ENCODE measurements around the gene ATP2B1. TPM values are rescaled to one million over a fixed set of nuclear protein-coding genes. Genes with fewer than 3 reads are reported as not detected.

The ATP2B1 gene
- polyA plus RNA-seq, 2 donors: 3.3 to 5.3 TPM

DNA sequence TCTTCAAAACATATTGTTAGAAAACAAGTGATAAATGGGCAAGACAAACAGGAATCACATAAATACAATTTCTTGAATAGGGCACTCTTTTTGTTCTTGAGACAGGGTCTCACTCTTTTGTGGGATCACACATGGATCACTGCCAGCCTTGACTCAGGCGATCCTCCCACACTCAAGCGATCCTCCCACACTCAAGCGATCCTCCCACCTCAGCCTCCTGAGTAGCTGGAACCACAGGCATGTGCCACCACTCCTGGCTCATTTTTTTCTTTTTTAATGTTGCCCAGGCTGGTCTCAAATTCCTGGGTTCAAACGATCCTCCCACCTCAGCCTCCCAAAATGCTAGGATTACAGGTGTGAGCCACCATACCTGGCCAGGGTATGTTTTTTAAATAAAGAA, 57.4 kb downstream of the ATP2B1 start:
- Histone ChIP-seq H3K36me3 (ENCODE audit: control insufficient read depth in 2 of 2, insufficient read depth in 2 of 2, low read length in 1 of 2) (no peaks in the 10 kb centered on the region), H3K4me3 (ENCODE audit: low read depth in 1 of 2, low read length in 2 of 2) (no peak overlapping the region), H3K9me3 (ENCODE audit: control insufficient read depth in 2 of 2, insufficient read depth in 1 of 2, low read depth in 1 of 2, low read length in 1 of 2) (no peaks in the 10 kb centered on the region), H3K27ac (ENCODE audit: low read depth in 2 of 2, low read length in 1 of 2) (no peak overlapping the region), H3K4me1 (ENCODE audit: control insufficient read depth in 2 of 2, insufficient read depth in 2 of 2, low read length in 1 of 2) (peaks cover 0 to 4% of the 10 kb centered on the region in 2 donors), H3K27me3 (ENCODE audit: control insufficient read depth in 1 of 2, insufficient read depth in 2 of 2, low read length in 2 of 2) (no peaks in the 10 kb centered on the region)
- WGBS, 2 donors: 96 to 97% methylated on average over 4 of the region's 4 CpGs

DNA sequence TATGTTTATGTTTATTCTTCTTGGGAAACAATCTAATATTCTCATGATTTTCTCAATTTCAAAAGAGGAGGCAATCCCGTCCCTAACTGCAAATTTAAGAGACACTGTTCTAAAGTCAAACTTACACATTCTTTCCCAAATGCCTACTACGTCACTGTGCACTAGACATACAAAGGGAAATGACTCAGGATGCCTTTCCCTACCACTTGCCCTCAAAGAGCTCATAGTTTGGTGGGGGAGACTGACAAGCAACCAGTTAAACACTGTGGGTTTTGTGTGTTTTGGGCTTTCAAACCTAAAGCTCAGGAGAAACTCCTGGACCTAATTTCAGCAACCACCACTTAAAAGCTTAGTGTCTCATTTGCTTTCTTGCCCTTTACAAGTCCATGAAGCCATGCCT, 58.4 kb downstream of the ATP2B1 start:
- H3K9me3 ChIP-seq (ENCODE audit: control insufficient read depth in 2 of 2, insufficient read depth in 1 of 2, low read depth in 1 of 2, low read length in 1 of 2): no peaks in the 10 kb centered on the region
- H3K27ac ChIP-seq (ENCODE audit: low read depth in 2 of 2, low read length in 1 of 2): no peak overlapping the region
- no peak overlapping the region for H3K4me3 ChIP-seq (ENCODE audit: low read depth in 1 of 2, low read length in 2 of 2)
- no peaks in the 10 kb centered on the region for H3K36me3 ChIP-seq (ENCODE audit: control insufficient read depth in 2 of 2, insufficient read depth in 2 of 2, low read length in 1 of 2)
- 97 to 98% methylated on average over 2 of the region's 2 CpGs for WGBS, 2 donors
- peaks cover 0 to 4% of the 10 kb centered on the region in 2 donors for H3K4me1 ChIP-seq (ENCODE audit: control insufficient read depth in 2 of 2, insufficient read depth in 2 of 2, low read length in 1 of 2)
- H3K27me3 ChIP-seq (ENCODE audit: control insufficient read depth in 1 of 2, insufficient read depth in 2 of 2, low read length in 2 of 2): no peaks in the 10 kb centered on the region

DNA sequence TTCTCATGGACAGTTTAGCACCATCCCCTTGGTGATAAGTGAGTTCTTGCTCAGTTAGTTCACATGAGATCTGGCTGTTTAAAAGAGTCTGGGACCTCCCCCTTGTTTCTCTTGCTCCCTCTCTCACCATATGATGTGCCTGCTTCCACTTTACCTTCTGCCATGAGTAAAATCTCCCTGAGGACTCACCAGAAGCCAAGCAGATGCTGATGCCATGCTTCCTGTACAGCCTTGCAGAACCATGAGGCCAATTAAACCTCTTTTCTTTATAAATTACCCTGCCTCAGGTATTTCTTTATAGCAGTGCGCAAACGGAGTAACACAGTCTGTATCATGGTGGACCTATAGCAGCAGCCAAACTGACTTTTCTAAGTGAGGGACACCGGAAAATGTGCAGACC, 58.8 kb downstream of the ATP2B1 start:
- 98 to 99% methylated on average over 3 of the region's 3 CpGs for WGBS, 2 donors
- H3K9me3 ChIP-seq (ENCODE audit: control insufficient read depth in 2 of 2, insufficient read depth in 1 of 2, low read depth in 1 of 2, low read length in 1 of 2): no peaks in the 10 kb centered on the region
- peaks cover 0 to 4% of the 10 kb centered on the region in 2 donors for H3K4me1 ChIP-seq (ENCODE audit: control insufficient read depth in 2 of 2, insufficient read depth in 2 of 2, low read length in 1 of 2)

DNA sequence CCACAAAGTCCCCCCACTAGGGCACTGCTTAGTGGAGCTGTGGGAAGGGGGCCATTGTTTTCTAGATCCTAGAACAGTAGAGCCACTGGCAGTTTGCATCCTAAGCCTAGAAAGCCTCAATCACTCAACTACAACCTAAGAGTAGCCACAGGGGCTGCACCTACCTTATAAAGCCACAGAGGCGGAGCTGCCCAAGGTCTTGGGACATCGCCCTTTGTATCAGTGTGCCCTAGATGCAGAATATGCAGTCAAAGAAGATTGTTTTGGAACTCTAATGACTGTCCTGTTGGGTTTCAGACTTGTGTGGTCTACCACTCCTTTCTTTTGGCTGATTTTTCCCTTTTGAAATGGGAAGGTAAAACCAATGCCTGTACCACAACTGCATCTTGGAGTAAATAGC, 59.5 kb downstream of the ATP2B1 start:
- Histone ChIP-seq H3K27me3 (ENCODE audit: control insufficient read depth in 1 of 2, insufficient read depth in 2 of 2, low read length in 2 of 2) (no peaks in the 10 kb centered on the region), H3K27ac (ENCODE audit: low read depth in 2 of 2, low read length in 1 of 2) (no peak overlapping the region), H3K9me3 (ENCODE audit: control insufficient read depth in 2 of 2, insufficient read depth in 1 of 2, low read depth in 1 of 2, low read length in 1 of 2) (no peaks in the 10 kb centered on the region), H3K4me3 (ENCODE audit: low read depth in 1 of 2, low read length in 2 of 2) (no peak overlapping the region), H3K36me3 (ENCODE audit: control insufficient read depth in 2 of 2, insufficient read depth in 2 of 2, low read length in 1 of 2) (no peaks in the 10 kb centered on the region), H3K4me1 (ENCODE audit: control insufficient read depth in 2 of 2, insufficient read depth in 2 of 2, low read length in 1 of 2) (peaks cover 0 to 4% of the 10 kb centered on the region in 2 donors)
- 94 to 97% methylated on average over 2 of the region's 2 CpGs for WGBS, 2 donors

More for the DNA sequence above, 58.8 kb downstream of the ATP2B1 start:
- no peaks in the 10 kb centered on the region for H3K36me3 ChIP-seq (ENCODE audit: control insufficient read depth in 2 of 2, insufficient read depth in 2 of 2, low read length in 1 of 2)
- H3K27me3 ChIP-seq (ENCODE audit: control insufficient read depth in 1 of 2, insufficient read depth in 2 of 2, low read length in 2 of 2): no peaks in the 10 kb centered on the region
- no peak overlapping the region for H3K4me3 ChIP-seq (ENCODE audit: low read depth in 1 of 2, low read length in 2 of 2)
- no peak overlapping the region for H3K27ac ChIP-seq (ENCODE audit: low read depth in 2 of 2, low read length in 1 of 2)

DNA sequence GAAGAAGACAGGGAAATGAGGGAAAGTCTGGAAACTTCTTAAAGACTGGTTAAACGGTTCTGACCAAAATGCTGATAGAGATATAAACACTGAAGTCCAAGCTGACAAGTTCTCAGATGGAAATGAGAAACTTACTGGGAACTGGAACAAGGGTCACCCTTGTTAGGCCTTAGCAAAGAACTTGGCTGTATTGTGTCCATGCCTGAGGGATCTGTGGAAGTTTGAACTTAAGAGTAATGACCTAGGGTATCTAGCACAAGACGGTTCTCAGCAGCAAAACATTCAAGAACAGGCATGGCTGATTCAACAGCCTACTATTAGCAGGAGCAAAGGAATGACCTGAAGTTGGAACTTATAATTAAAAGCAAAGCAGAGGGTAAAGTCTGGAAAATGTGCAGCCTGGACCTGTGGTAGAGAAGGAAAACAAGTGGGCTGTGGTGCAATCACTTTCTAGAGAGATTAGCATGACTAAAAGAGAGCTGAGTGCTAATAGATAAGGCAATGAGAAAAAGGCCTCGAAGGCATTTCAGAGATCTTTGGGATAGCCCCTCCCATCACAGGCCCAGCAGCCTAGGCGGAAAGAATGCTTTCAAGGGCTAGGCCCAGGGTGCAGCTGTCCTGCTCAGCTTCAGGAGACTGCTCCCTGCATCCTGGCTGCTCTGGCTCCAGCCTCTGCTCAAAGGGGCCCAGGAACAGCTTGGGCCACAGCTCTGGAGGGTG, 60.3 kb downstream of the ATP2B1 start:
- Histone ChIP-seq H3K27ac (ENCODE audit: low read depth in 2 of 2, low read length in 1 of 2) (no peak overlapping the region), H3K4me3 (ENCODE audit: low read depth in 1 of 2, low read length in 2 of 2) (no peak overlapping the region), H3K9me3 (ENCODE audit: control insufficient read depth in 2 of 2, insufficient read depth in 1 of 2, low read depth in 1 of 2, low read length in 1 of 2) (no peaks in the 10 kb centered on the region), H3K27me3 (ENCODE audit: control insufficient read depth in 1 of 2, insufficient read depth in 2 of 2, low read length in 2 of 2) (no peaks in the 10 kb centered on the region), H3K4me1 (ENCODE audit: control insufficient read depth in 2 of 2, insufficient read depth in 2 of 2, low read length in 1 of 2) (peaks cover 0 to 4% of the 10 kb centered on the region in 2 donors), H3K36me3 (ENCODE audit: control insufficient read depth in 2 of 2, insufficient read depth in 2 of 2, low read length in 1 of 2) (no peaks in the 10 kb centered on the region)
- 68 to 72% methylated on average over 4 of the region's 4 CpGs for WGBS, 2 donors

DNA sequence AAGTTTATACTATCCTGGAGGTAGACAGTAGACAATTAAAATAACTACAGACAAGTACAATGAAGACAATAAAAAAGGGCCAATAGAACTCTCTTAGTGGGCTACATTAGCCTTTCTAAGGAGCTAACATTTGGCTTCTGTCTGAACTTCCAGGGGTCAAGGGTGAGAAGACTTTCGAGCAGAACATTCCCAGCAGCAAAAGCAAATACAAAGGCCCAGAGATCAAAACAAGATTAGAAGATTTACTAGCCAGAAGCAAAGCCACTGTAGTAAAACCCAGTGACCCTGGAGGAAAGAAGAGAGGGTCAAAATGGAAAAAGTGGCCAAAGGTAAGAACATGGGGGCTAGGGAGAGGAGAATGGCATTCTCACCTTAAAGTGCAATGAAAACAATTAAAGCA, 63.2 kb downstream of the ATP2B1 start:
- Histone ChIP-seq H3K36me3 (ENCODE audit: control insufficient read depth in 2 of 2, insufficient read depth in 2 of 2, low read length in 1 of 2) (no peaks in the 10 kb centered on the region), H3K4me1 (ENCODE audit: control insufficient read depth in 2 of 2, insufficient read depth in 2 of 2, low read length in 1 of 2) (peaks cover 0 to 4% of the 10 kb centered on the region in 2 donors), H3K4me3 (ENCODE audit: low read depth in 1 of 2, low read length in 2 of 2) (no peak overlapping the region), H3K27me3 (ENCODE audit: control insufficient read depth in 1 of 2, insufficient read depth in 2 of 2, low read length in 2 of 2) (no peaks in the 10 kb centered on the region), H3K9me3 (ENCODE audit: control insufficient read depth in 2 of 2, insufficient read depth in 1 of 2, low read depth in 1 of 2, low read length in 1 of 2) (no peaks in the 10 kb centered on the region), H3K27ac (ENCODE audit: low read depth in 2 of 2, low read length in 1 of 2) (no peak overlapping the region)
- 79 to 81% methylated on average over 1 of the region's 1 CpG for WGBS, 2 donors

DNA sequence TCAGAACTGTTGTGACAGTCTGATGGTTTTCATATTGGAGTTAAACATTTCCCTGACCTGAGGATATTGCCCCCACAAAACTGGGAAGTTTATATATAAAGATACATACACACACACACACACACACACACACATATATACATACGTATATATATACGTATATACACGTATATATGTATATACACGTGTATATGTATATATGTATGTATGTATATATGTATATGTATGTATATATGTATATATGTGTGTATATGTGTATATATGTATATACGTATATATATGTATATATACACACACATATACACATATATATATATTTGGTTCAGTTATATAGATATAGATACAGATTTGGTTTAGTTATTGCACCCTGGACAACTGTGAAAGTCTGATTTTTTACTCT, 65.7 kb downstream of the ATP2B1 start:
- H3K9me3 ChIP-seq (ENCODE audit: control insufficient read depth in 2 of 2, insufficient read depth in 1 of 2, low read depth in 1 of 2, low read length in 1 of 2): no peaks in the 10 kb centered on the region
- 84 to 87% methylated on average over 5 of the region's 5 CpGs for WGBS, 2 donors
- no peaks in the 10 kb centered on the region for H3K36me3 ChIP-seq (ENCODE audit: control insufficient read depth in 2 of 2, insufficient read depth in 2 of 2, low read length in 1 of 2)
- H3K27ac ChIP-seq (ENCODE audit: low read depth in 2 of 2, low read length in 1 of 2): no peak overlapping the region
- H3K4me1 ChIP-seq (ENCODE audit: control insufficient read depth in 2 of 2, insufficient read depth in 2 of 2, low read length in 1 of 2): no peaks in the 10 kb centered on the region
- H3K4me3 ChIP-seq (ENCODE audit: low read depth in 1 of 2, low read length in 2 of 2): no peak overlapping the region
- H3K27me3 ChIP-seq (ENCODE audit: control insufficient read depth in 1 of 2, insufficient read depth in 2 of 2, low read length in 2 of 2): no peaks in the 10 kb centered on the region

DNA sequence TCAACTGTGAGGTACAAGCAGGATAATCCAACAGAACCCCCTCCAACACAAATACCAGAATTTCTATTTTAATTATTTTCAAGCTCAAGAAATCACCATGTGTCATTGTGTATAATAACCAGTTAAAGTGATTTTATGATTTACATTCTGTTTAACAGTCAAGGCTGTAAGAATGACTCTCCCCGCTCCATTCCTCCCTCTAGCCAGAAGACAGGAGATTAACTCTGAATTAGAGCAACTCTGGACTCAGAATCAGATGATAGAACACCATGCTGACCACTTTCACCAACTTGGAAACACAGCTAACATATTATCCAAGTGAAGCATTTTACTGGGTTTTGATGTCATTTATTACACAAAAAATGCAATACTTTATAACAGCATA, 71.9 kb downstream of the ATP2B1 start:
- Histone ChIP-seq H3K4me3 (ENCODE audit: low read depth in 1 of 2, low read length in 2 of 2) (no peak overlapping the region), H3K4me1 (ENCODE audit: control insufficient read depth in 2 of 2, insufficient read depth in 2 of 2, low read length in 1 of 2) (no peaks in the 10 kb centered on the region), H3K9me3 (ENCODE audit: control insufficient read depth in 2 of 2, insufficient read depth in 1 of 2, low read depth in 1 of 2, low read length in 1 of 2) (no peaks in the 10 kb centered on the region), H3K27me3 (ENCODE audit: control insufficient read depth in 1 of 2, insufficient read depth in 2 of 2, low read length in 2 of 2) (no peaks in the 10 kb centered on the region), H3K36me3 (ENCODE audit: control insufficient read depth in 2 of 2, insufficient read depth in 2 of 2, low read length in 1 of 2) (no peaks in the 10 kb centered on the region), H3K27ac (ENCODE audit: low read depth in 2 of 2, low read length in 1 of 2) (no peak overlapping the region)
- WGBS, 2 donors: 90 to 95% methylated on average over 1 of the region's 1 CpG

DNA sequence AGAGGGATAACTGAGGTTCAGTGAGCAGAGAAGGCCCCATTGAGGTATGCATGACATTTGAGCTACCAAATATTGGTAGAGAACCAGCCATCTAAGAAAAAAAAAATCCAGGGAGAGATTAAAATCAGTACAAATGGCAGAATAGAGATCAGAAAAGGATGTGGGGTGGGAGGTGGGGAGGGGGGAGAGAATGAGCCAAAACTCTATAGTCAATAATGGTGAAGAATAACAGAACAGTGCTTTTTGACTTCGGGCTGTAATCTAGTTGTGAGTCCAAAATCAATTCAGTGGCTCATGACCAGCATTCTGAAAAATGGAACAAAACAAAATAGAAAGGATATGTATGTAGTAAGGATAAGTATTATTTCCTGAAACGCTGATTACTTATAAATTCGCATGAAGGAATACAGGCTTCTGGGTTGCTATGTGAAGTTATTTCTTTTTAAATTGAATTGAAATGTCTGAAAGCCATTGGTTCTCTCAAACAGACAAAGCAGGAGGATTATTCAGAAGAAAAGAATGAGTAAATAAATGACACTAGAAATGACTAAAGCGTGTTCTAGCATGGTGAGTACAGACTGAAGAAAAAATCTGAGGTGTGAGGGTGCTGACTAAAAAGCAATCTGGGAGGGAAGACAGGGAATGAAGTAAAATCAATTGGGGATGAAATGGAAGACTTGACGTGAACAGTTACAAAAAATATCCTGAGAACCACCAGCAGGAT, 72.4 kb downstream of the ATP2B1 start:
- 50 to 65% methylated on average over 5 of the region's 5 CpGs for WGBS, 2 donors
- H3K27me3 ChIP-seq (ENCODE audit: control insufficient read depth in 1 of 2, insufficient read depth in 2 of 2, low read length in 2 of 2): no peaks in the 10 kb centered on the region
- no peak overlapping the region for H3K27ac ChIP-seq (ENCODE audit: low read depth in 2 of 2, low read length in 1 of 2)
- H3K9me3 ChIP-seq (ENCODE audit: control insufficient read depth in 2 of 2, insufficient read depth in 1 of 2, low read depth in 1 of 2, low read length in 1 of 2): no peaks in the 10 kb centered on the region
- H3K36me3 ChIP-seq (ENCODE audit: control insufficient read depth in 2 of 2, insufficient read depth in 2 of 2, low read length in 1 of 2): no peaks in the 10 kb centered on the region
- H3K4me3 ChIP-seq (ENCODE audit: low read depth in 1 of 2, low read length in 2 of 2): no peak overlapping the region
- no peaks in the 10 kb centered on the region for H3K4me1 ChIP-seq (ENCODE audit: control insufficient read depth in 2 of 2, insufficient read depth in 2 of 2, low read length in 1 of 2)

DNA sequence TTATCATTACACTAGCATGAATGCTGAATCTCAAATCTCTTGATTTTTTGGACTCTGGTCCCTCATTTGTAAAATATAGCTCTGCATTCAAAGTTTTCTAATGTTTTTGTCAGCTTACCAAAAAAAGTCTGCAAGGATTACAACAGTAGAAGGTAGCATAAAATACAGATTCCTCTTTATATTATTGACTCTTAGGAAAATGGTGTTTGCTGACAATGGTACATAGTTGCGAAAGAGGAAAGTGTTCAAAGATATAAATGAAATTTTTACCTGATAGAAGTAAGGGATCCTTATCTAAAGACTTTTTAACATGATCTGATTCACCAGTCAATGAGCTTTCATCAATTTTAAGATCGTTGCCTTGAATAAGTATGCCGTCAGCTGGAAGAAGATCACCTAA, 74.1 kb downstream of the ATP2B1 start:
- Histone ChIP-seq H3K36me3 (ENCODE audit: control insufficient read depth in 2 of 2, insufficient read depth in 2 of 2, low read length in 1 of 2) (no peaks in the 10 kb centered on the region), H3K27me3 (ENCODE audit: control insufficient read depth in 1 of 2, insufficient read depth in 2 of 2, low read length in 2 of 2) (no peaks in the 10 kb centered on the region), H3K4me3 (ENCODE audit: low read depth in 1 of 2, low read length in 2 of 2) (no peak overlapping the region), H3K27ac (ENCODE audit: low read depth in 2 of 2, low read length in 1 of 2) (no peak overlapping the region), H3K9me3 (ENCODE audit: control insufficient read depth in 2 of 2, insufficient read depth in 1 of 2, low read depth in 1 of 2, low read length in 1 of 2) (no peaks in the 10 kb centered on the region), H3K4me1 (ENCODE audit: control insufficient read depth in 2 of 2, insufficient read depth in 2 of 2, low read length in 1 of 2) (no peaks in the 10 kb centered on the region)
- WGBS, 2 donors: 98 to 99% methylated on average over 3 of the region's 3 CpGs

Measured in esophagus (tissue), 2 donors.